Measurements from ENCODE around the gene NLRP13.
"Not testable (repeated sequence)": the region's sequence is repeated elsewhere in the genome, so short reads cannot be mapped to it uniquely, and the experiment has no call there.

The NLRP13 gene, protein sequence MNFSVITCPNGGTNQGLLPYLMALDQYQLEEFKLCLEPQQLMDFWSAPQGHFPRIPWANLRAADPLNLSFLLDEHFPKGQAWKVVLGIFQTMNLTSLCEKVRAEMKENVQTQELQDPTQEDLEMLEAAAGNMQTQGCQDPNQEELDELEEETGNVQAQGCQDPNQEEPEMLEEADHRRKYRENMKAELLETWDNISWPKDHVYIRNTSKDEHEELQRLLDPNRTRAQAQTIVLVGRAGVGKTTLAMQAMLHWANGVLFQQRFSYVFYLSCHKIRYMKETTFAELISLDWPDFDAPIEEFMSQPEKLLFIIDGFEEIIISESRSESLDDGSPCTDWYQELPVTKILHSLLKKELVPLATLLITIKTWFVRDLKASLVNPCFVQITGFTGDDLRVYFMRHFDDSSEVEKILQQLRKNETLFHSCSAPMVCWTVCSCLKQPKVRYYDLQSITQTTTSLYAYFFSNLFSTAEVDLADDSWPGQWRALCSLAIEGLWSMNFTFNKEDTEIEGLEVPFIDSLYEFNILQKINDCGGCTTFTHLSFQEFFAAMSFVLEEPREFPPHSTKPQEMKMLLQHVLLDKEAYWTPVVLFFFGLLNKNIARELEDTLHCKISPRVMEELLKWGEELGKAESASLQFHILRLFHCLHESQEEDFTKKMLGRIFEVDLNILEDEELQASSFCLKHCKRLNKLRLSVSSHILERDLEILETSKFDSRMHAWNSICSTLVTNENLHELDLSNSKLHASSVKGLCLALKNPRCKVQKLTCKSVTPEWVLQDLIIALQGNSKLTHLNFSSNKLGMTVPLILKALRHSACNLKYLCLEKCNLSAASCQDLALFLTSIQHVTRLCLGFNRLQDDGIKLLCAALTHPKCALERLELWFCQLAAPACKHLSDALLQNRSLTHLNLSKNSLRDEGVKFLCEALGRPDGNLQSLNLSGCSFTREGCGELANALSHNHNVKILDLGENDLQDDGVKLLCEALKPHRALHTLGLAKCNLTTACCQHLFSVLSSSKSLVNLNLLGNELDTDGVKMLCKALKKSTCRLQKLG

DNA sequence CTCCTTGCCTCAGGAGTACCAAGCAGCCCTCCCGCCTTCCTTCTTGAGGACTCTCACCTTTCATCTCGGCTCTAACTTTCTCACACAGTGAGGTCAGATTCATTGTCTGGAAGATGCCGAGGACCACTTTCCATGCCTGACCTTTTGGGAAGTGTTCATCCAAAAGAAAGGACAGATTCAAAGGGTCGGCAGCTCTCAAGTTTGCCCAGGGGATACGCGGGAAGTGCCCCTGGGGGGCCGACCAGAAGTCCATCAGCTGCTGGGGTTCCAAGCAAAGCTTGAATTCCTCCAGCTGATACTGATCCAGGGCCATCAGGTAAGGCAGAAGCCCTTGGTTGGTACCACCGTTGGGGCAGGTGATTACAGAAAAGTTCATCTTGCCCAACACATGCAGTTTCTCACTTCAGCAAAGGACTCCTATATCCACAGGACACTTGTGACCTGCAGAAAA is at the start of gene NLRP13:
Gene NLRP13, minus strand, starts transcription at position 401 of the 451 bp plus-strand sequence. Its CDS starts 25 bp downstream, at position 376.
- DNase-seq (ENCODE audit: low read depth in 2 of 2): no peak

DNA sequence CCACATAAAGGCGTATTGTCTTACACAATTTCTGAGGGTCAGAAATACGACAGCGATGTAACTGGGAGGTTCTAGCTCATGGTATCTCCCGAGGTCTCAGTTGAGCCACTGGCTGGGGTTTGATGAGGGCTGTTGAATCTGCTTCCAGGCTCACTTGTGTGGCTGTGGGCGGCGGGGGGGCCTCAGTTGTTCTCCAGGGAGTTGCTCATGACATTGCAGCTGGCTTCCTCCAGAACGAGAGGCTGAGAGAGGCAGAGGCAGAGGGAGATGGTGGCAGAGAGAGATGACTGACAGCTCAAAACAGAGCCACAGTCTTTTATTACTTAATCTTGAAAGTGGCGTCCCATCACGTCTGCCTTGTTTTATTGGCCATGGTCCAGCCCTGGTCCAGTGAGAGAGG is 48.3 kb upstream of the NLRP13 start:
- DNase-seq (ENCODE audit: low read depth in 2 of 2): no peak

DNA sequence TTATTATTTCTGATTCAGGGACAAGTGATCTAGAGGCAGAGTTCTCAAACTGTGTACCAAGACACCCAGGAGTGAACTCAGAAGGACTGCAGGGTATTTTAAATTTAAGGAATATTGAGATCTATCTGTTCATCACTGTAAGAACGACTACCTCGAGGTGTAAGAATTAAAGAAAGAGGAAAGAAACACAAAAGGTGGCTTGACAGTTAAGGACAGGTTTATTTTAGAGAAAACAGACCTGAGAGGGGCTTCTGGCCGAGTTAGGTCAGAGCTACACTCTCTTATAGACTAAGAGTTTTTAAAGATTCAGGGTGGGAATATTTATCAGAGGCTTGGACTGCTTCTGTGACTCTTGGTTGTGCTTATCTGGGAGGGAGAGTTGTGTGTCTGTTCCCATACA is 41.8 kb upstream of the NLRP13 start:
- DNase-seq (ENCODE audit: low read depth in 2 of 2): no peak

DNA sequence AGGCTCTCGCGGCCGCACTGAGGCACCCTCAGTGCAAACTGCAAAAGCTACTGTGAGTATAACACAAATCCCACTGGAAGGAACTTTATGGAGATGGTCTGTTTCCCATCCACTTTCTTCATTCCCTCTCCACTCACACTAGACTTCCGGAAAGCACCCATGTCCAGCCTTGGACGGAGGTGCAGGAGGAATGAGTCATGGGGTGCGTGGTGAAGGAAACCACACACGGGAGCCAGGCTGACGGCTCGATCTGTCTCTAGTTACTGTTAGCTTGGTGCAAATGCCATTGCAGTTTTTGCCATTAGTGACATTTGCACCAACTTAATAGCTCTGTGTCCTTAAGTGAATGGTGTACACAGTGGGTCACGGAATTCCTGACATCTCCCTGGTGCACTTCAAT is 30.1 kb upstream of the NLRP13 start:
- no peak for DNase-seq (ENCODE audit: low read depth in 2 of 2)

DNA sequence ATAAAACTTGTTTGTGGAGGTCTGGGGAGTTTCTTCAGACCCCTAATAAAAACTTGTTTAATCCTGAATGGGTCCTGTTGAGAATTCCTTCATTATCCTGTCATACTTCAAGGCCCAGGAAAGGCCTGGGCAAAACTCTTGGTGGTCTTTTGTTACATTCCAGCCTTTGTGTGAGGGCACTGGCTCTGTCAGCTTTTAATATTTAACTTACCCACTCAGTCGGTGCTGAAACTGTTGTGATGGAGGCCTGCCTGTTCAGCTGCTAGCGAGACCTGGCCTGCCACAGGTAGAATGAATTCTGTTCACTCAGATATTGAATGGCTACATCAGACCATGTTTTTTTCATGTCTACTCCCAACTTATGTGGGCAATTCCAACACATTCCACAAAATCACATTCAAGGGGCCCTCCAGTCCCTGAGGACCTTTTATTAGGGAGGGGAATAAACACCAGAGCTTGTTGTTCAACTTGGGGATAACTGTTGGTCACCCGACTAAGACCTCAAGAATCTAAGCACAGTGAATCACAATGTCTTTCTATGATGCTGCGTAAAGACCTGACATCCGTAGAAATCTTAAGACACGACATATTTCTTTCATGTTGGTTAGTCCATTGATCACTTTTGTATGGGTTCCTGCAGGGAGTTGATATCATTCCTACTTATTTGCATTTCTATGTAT is 28.0 kb upstream of the NLRP13 start:
- no peak for DNase-seq (ENCODE audit: low read depth in 2 of 2)

DNA sequence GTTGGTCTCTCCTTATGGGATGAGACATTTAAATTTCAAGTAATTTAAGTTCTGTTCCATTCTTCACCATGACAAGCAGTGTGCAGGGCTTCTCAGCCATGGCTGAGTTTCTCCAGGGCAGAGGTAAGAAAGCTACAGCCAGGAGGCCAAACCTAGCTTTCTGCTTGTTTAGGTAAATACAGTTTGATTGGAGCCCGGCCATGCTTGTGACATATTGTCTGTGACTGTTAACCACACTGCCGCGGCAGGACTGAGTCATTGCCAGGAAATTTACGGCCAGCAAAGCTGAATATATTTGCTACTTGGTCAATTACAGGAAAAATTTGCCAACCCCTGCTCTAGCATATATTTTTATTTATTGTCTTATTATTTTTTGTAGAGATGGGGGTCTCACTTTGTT is 26.2 kb upstream of the NLRP13 start:
- no peak for DNase-seq (ENCODE audit: low read depth in 2 of 2)

DNA sequence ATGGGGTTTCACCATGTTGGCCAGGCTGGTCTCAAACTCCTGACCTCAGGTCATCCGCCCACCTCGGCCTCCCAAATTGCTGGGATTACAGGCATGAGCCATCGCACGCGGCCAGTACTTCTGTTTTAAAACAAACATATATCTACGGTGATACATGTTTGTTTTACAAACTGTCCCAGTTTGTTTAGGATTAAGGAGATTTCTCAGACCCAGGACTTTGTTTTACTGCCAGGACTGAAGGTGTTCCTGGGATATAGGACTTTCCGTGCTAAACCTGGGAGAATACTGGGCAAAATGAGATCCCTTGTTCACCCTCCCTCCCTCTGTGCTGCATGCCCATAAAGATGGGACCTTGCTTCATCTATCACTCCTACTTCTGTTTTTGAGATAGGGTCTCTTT is 24.3 kb upstream of the NLRP13 start:
- DNase-seq (ENCODE audit: low read depth in 2 of 2): no peak

DNA sequence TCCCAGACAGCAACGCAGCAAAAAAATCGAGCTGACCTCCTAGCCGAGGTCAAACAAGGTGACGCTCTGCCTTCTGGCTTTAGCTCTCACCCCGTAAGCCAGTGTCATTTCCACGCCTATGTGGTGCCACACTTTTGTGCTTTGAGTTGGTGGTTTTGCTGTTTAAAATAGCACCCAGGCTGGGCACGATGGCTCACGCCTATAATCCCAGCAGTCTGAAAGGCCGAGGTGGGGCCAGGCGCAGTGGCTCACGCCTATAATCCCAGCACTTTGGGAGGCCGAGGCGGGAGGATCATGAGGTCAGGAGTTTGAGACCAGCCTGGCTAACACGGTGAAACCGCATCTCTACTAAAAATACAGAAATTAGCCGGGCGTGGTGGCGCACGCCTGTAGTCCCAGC is 18.4 kb upstream of the NLRP13 start:
- not testable (repeated sequence) for DNase-seq (ENCODE audit: low read depth in 2 of 2)

DNA sequence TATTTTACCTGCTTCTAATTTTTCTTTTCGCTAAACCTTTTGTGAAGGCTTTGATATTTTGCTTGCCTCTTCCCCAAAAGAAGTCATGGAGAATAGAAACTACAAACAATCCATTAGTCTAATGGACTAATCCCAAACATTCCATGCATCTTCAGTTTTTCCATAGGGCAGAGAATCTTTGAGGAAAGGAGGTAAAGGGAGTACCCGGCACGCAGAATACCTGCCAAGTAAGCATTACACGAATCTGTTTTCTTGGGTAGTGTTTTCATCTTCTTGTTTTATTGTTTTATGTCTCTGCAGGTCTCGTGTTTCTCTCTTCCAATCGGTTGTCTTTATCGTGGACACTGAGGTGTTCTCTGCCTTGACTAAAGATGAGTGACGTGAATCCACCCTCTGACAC is 15.4 kb upstream of the NLRP13 start, which contains the start of gene NLRP8:
Gene NLRP8, plus strand, starts transcription at position 301 of the 400 bp plus-strand sequence.
- DNase-seq (ENCODE audit: low read depth in 2 of 2): no peak

DNA sequence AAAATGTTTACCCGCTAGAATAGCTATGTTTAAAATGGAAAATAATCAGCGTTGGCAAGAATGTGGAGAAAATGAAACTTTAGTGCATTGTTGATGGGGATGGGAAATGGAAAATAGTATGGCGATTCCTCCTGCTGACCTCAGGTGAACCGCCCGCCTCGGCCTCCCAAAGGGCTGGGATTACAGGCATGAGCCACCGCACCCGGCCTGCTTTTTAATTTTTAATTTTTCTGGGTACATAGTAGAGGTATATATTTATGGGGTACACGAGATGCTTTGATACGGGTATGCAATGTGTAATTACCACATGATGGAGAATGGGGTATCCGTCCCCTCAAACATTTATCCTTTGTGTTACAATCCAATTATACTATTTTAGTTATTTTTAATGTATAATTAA is 8.2 kb upstream of the NLRP13 start:
- DNase-seq (ENCODE audit: low read depth in 2 of 2): no peak

DNA sequence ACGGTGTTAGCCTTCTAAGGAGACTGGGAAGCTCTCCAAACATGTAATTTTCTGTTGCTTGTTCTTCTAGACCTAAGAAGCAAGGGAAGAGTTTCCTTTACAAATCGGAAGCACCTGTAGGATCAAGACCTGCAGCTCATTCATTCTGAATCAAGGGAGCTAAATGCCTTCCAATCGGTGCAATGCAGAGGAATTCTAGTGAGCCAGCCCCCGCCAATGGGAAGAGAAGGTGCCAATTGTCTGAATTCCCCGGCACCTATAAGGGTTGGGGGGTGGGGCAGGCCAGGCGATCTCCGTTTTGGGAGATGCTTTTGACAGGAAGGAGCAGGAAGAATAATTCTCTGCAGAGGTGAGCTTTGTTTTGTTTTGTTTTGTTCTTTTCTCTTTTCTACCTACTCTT is 7.1 kb upstream of the NLRP13 start:
- no peak for DNase-seq (ENCODE audit: low read depth in 2 of 2)

DNA sequence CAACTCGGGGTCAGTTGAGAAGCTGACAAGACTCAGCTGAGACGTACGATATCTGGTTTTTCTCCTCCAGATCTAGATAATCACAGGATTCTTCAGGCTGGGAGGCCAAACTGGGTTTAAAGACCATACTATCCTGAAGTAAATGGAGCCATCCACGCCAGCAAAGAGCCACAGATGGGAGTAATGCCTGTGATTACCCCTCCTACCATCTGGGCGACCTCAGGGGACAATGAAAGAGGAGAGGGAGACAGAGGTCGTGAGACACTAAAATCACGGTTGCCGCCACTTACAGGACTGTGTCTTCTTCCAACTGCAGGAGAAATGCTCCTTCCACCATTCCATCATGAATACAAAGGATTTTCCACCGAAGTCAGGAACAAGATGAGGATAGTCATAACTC is 3.1 kb upstream of the NLRP13 start:
- no peak for DNase-seq (ENCODE audit: low read depth in 2 of 2)

DNA sequence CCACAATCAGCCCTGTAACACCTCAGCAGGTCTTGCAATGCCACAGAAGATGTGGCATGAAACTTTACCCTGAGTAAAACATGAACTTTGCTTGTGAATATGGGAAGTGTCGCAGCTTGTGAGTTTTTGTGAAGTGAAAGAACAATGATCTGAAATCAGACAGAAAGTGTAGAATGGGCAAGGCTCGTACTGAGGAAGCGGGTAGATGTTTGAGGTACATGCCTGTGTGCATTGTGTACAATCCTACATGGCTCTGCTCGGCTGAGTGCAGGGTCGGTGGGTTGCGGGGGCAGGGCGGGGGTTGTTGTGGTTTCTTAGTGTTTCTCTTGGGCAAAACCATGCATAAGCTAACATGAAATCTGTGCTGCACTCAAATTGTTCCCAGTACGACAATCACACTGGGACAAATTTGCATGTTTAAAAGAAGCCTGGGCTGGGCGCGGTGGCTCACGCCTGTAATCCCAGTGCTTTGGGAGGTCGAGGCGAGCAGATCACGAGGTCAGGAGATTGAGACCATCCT is 1.1 kb downstream of the NLRP13 start:
- no peak for DNase-seq (ENCODE audit: low read depth in 2 of 2)

DNA sequence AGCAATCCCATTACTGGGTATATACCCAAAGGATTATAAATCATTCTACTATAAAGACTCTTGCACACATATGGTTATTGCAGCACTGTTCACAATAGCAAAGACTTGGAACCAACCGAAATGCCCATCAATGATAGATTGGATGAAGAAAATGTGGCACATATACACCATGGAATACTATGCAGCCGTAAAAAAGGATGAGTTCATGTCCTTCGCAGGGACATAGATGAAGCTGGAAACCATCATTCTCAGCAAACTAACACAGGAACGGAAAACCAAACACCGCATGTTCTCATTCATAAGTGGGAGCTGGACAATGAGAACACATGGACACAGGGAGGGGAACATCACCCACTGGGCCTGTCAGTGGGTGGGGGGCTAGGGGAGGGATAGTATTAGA is 2.9 kb downstream of the NLRP13 start:
- DNase-seq (ENCODE audit: low read depth in 2 of 2): not testable (repeated sequence)

DNA sequence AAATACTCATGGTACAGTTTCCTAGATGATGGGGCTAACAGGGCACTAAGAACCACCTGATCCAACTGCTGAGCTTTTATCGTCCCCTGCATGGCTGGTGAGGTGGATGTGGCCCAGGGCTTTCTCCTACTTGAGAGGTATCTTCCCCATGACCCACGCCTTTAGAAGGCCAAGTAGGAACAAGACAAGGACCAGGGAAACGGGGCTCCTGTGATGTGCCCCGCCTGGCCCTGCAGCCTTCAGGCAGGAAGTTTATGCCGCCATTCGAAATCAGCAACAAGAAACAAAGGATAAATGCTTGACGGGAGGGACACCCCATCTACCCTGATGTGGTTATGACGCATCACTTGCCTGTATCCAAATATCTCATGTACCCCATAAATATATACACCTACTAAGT is 4.1 kb downstream of the NLRP13 start:
- DNase-seq (ENCODE audit: low read depth in 2 of 2): no peak

DNA sequence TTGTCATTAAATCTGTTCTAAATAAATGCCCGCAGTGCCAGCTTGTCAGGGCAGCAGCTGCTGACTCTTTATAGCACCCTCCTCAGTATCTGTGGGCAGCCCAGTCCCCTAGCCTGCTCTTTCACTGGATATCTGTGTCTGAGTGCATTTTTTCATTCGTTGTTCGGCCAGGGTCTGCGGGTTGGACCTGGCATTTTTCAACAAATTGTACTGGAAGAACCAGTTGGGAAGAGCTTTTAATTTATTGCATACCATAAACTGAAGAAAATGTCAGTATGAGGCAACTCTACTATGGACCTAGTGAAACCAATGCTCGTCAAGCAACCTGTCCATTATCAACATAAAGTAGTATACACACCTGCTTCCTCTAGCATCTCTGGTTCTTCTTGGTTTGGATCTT is 8.6 kb downstream of the NLRP13 start:
- DNase-seq (ENCODE audit: low read depth in 2 of 2): no peak

DNA sequence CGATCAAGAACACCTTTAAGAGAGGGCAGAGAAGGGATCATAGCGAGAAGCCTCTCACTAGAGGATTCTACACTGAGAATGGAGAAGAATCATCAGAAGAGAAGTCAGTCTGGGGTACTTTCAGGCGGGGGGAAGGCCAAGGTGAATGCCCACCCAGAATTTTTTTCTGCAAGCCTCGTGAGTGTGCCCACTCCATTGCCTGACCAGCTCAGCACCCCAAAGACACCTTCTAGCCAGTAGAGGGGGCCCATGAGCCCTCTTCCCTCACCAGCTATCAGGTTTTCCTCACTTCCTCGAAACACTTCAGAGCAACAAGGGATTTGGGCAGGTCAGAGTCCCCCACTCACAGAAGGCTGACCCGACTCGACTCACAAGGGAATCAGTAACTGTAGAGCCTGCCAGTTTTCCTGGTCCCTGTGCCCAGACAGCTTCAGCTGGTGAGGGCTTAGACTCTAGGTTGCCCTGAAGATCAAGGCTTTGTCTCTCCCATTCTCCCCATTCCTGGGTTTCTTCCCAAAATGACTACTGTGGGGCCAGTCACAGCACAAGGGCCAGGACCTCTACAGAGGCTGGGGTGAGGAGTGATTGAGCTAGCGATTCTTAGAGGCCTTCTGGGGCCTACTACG is 18.4 kb downstream of the NLRP13 start:
- DNase-seq (ENCODE audit: low read depth in 2 of 2): no peak

DNA sequence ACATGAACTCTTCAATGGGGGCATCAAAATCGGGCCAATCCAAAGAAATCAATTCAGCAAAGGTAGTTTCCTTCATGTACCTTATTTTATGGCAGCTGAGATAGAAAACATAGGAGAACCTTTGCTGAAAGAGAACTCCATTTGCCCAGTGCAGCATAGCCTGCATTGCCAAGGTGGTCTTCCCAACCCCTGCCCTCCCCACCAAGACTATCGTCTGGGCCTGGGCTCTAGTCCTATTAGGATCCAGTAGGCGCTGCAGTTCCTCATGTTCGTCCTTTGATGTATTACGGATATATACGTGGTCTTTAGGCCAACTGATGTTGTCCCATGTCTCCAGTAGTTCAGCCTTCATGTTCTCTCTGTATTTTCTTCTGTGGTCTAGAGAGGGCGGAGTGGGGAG is 19.2 kb downstream of the NLRP13 start:
- DNase-seq (ENCODE audit: low read depth in 2 of 2): no peak

DNA sequence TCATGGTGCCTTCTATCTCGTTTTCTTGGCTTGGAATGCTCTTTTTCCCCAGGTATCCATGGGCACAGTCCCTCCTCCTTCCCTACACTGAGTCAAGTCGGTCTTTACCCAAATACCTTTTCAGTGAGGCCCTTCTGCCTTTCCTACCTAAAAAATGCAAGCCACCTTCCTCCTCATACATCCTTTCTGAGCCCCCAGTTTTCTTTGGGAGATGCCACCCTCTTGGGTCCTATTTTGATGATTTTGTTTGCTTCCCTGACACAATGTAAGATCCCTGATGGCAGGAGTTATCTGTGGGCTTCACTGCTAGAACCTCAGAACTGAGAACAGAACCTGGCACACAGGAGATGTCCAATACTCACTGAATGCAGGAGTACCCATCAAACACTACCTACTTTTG is 22.3 kb downstream of the NLRP13 start:
- no peak for DNase-seq (ENCODE audit: low read depth in 2 of 2)

DNA sequence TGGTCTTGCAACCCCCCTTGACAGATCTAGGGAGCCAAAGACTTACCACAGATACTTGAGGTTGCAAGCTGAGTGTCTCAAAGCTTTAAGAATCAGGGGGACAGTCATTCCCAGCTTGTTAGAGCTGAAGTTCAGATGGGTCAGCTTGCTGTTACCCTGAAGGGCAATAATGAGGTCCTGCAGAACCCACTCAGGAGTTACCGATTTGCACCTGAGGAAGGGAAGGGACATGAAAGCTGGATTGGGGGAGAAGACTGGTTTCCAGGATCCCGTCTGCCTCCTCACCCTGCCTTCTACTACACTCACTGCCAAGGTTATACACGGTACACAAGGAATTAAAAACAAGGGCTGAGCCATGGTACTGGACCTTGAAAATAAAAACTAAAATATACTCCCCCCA is 24.4 kb downstream of the NLRP13 start:
- no peak for DNase-seq (ENCODE audit: low read depth in 2 of 2)

DNA sequence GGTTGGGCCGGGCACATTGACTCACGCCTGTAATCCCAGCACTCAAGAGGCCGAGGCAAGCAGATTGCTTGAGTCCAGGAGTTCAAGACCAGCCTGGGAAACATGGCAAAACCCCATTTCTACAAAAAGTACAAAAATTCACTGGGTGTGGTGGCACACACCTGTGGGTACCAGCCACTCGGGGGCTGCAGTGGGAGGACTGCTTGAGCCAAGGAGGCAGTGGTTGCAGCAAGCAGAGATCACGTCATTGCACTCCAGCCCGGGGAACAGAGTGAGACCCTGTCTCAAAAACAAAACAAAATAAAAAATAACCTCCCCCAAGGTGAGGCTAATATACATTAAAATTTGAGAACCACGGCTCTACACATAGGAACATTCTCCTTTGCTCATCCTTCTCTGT is 24.9 kb downstream of the NLRP13 start:
- DNase-seq (ENCODE audit: low read depth in 2 of 2): no peak
